HFFc6 (cell line): ENCODE data around the gene NTM. TPM values are rescaled to one million over a fixed set of nuclear protein-coding genes. Genes with fewer than 3 reads are reported as not detected.
A peak's percentile ranks its signal among the peaks of the same experiment; 100 is the strongest.

ENCODE experiments used
- DNase-seq: peaks from one replicate; pipeline ENCODE4 v3.0.0-alpha.2; 2018
- H3K27ac Mint-ChIP-seq: 2 replicates; pipeline ENCODE4 v1.8.0; 2020; ENCODE audit warnings: mild to moderate bottlenecking, mixed read lengths
- H3K27me3 Mint-ChIP-seq: 2 replicates; pipeline ENCODE4 v1.8.0; 2021; ENCODE audit warnings: mild to moderate bottlenecking, moderate library complexity, mixed read lengths; ENCODE audit not compliant: insufficient read depth
- H3K36me3 Mint-ChIP-seq: 2 replicates; pipeline ENCODE4 v1.8.0; 2021; ENCODE audit warnings: low read depth, mixed read lengths
- H3K4me1 Mint-ChIP-seq: 2 replicates; pipeline ENCODE4 v1.8.0; 2020; ENCODE audit warnings: low read depth, mixed read lengths
- H3K4me3 Mint-ChIP-seq: 2 replicates; pipeline ENCODE4 v1.8.0; 2020; ENCODE audit warnings: mild to moderate bottlenecking, moderate library complexity, mixed read lengths
- H3K9me3 Mint-ChIP-seq: 2 replicates; pipeline ENCODE4 v1.8.0; 2020; ENCODE audit warnings: mild to moderate bottlenecking, mixed read lengths
- CTCF ChIP-seq: fragments of 200-600 bp; sonication (generic); IDR thresholded peaks from 2 replicates; pipeline ENCODE4 v1.5.0; 2021; ENCODE audit warnings: antibody characterized with exemption, mild to moderate bottlenecking
- total RNA-seq, 6 experiments: library from RNA; stranded (reverse); fragmentation: NEBNext Ultra II Directional; extraction: Animal tissue kit (Norgen Biotek cat#: 25700); gene quantifications; 2 replicates in 1 of 6; 3 replicates in 5 of 6; pipeline ENCODE4 v1.2.3, GENCODE V29; 2021

Gene NTM
- total RNA-seq, 6 experiments from 2014 or later = 18.3 to 23.6 (median 21.7) TPM

GRCh38 chr11:131877246-131877942 lies 507.0 kb downstream of the NTM start:
- Mint-ChIP-seq H3K27me3 (no peaks in the 10 kb centered on the region), H3K9me3 (no peaks in the 10 kb centered on the region), H3K27ac (no peak overlapping the region; the same call in 1 of the 2 replicates), H3K4me1 (peaks cover 30% of the 10 kb centered on the region), H3K4me3 (no peak overlapping the region), H3K36me3 (no peaks in the 10 kb centered on the region)
- no peak for TF ChIP-seq CTCF
- DNase-seq = no peak

- DNase-seq = no peak
- no peak overlapping the region for H3K4me3 Mint-ChIP-seq
- no peak overlapping the region for H3K27ac Mint-ChIP-seq
- no peaks in the 10 kb centered on the region for H3K27me3 Mint-ChIP-seq
- peaks cover 26% of the 10 kb centered on the region for H3K4me1 Mint-ChIP-seq
- H3K36me3 Mint-ChIP-seq = no peaks in the 10 kb centered on the region; the same call in 1 of the 2 replicates
- TF ChIP-seq CTCF = no peak
- H3K9me3 Mint-ChIP-seq = no peaks in the 10 kb centered on the region
Measured at GRCh38 chr11:131880316-131880715, 509.9 kb downstream of the NTM start.

- TF ChIP-seq CTCF = no peak
- Mint-ChIP-seq H3K36me3 (no peaks in the 10 kb centered on the region; the same call in 1 of the 2 replicates), H3K4me1 (peaks cover 21% of the 10 kb centered on the region), H3K9me3 (no peaks in the 10 kb centered on the region), H3K27ac (no peak overlapping the region), H3K27me3 (no peaks in the 10 kb centered on the region), H3K4me3 (no peak overlapping the region)
- no peak for DNase-seq
Measured at GRCh38 chr11:131880976-131881375, 510.6 kb downstream of the NTM start.

GRCh38 chr11:131883332-131883731 lies 512.9 kb downstream of the NTM start:
- Mint-ChIP-seq H3K27ac (no peak overlapping the region), H3K9me3 (no peaks in the 10 kb centered on the region), H3K36me3 (no peaks in the 10 kb centered on the region; the same call in 1 of the 2 replicates), H3K4me3 (no peak overlapping the region), H3K4me1 (peaks cover 8% of the 10 kb centered on the region), H3K27me3 (no peaks in the 10 kb centered on the region)
- TF ChIP-seq CTCF = peak; percentile 46
- DNase-seq = no peak

GRCh38 chr11:131884461-131885073 lies 514.2 kb downstream of the NTM start:
- Mint-ChIP-seq H3K4me1 (no peaks in the 10 kb centered on the region), H3K9me3 (no peaks in the 10 kb centered on the region), H3K36me3 (no peaks in the 10 kb centered on the region; the same call in 1 of the 2 replicates), H3K4me3 (no peak overlapping the region), H3K27me3 (no peaks in the 10 kb centered on the region; the same call in 1 of the 2 replicates), H3K27ac (no peak overlapping the region)
- TF ChIP-seq CTCF = no peak
- no peak for DNase-seq
